Activated T-cell treated with anti-CD3 and anti-CD28 coated beads, Interleukin-2, amount 50 U/mL, for 24 hours (primary cell): ENCODE measurements around the gene PPP1R12A.
A peak's percentile ranks its signal among the peaks of the same experiment; 100 is the strongest.

Experiments used
- DNase-seq: peaks from one replicate; pipeline ENCODE4 v3.0.0-alpha.2; 2020
- H3K27ac Mint-ChIP-seq: 2 replicates; pipeline ENCODE4 v1.8.0; 2020; ENCODE audit warnings: mild to moderate bottlenecking, mixed read lengths
- H3K27me3 Mint-ChIP-seq: 2 replicates; pipeline ENCODE4 v1.8.0; 2020; ENCODE audit warnings: mixed read lengths
- H3K36me3 Mint-ChIP-seq: 2 replicates; pipeline ENCODE4 v1.8.0; 2020; ENCODE audit warnings: low read depth, mixed read lengths
- H3K4me1 Mint-ChIP-seq: 2 replicates; pipeline ENCODE4 v1.8.0; 2020; ENCODE audit warnings: low read depth, mixed read lengths
- H3K4me3 Mint-ChIP-seq: 2 replicates; pipeline ENCODE4 v1.8.0; 2020; ENCODE audit warnings: mild to moderate bottlenecking, moderate library complexity, mixed read lengths
- H3K9me3 Mint-ChIP-seq: 2 replicates; pipeline ENCODE4 v1.8.0; 2020; ENCODE audit warnings: mixed read lengths

PPP1R12A gene

DNA sequence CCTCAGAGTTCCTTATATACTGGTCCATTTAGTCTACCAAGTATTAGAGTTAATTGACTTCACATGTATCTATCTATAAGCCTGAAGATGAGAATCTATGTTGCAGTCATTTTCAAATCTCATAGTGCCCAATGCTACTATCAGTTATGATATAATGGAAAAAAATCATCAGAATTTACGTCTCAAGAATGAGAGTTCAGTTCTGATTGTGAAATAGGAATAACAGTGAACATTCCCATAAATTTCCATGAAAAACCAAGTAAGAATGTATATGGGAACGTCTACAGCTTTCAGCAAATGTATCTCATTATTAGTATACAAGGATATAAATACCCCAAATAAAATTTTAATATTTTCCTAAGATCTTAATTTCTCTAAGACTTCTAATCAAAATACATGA lies 77.2 kb downstream of the PPP1R12A start:
- H3K27me3 Mint-ChIP-seq, result no peaks in the 10 kb centered on the region
- no peak for DNase-seq
- peaks cover 7% of the 10 kb centered on the region for H3K9me3 Mint-ChIP-seq
- no peak overlapping the region for H3K27ac Mint-ChIP-seq
- peaks cover 69% of the 10 kb centered on the region for H3K36me3 Mint-ChIP-seq
- no peak overlapping the region for H3K4me3 Mint-ChIP-seq
- H3K4me1 Mint-ChIP-seq, result peaks cover 26% of the 10 kb centered on the region

DNA sequence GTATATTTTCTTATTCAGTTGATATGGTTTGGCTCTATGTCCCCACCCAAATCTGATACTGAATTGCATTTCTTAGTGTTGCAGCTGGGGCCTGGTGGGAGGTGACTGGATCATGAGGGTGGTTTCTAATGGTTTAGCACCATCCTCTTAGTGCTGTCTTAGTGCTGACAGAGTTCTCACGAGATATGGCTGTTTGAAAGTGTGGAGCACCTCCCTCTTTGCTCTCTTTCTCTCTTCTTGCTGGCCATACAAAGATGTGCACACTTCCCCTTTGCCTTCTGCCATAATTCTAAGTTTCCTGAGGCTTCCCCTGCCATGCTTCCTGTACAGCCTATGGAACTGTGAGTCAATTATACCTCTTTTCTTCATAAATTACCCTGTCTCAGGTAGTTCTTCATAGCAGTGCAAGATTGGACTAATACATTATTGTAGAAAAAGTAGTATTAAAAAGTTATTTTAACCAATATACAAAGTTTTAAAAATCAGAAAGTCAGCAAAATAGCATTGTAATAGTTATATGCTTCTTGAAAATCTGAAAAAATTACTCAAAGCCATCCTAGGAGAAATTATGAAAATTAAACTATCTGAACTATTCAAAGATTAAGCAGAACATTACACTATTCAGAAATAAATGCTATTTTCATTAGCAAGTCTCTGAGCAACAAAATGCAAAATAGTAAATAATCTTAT lies 84.1 kb downstream of the PPP1R12A start:
- H3K4me1 Mint-ChIP-seq, result peaks cover 39% of the 10 kb centered on the region
- peaks cover 12% of the 10 kb centered on the region for H3K9me3 Mint-ChIP-seq
- peaks cover 48% of the 10 kb centered on the region for H3K36me3 Mint-ChIP-seq
- H3K27ac Mint-ChIP-seq, result no peak overlapping the region
- no peaks in the 10 kb centered on the region for H3K27me3 Mint-ChIP-seq
- no peak for DNase-seq
- H3K4me3 Mint-ChIP-seq, result no peak overlapping the region

DNA sequence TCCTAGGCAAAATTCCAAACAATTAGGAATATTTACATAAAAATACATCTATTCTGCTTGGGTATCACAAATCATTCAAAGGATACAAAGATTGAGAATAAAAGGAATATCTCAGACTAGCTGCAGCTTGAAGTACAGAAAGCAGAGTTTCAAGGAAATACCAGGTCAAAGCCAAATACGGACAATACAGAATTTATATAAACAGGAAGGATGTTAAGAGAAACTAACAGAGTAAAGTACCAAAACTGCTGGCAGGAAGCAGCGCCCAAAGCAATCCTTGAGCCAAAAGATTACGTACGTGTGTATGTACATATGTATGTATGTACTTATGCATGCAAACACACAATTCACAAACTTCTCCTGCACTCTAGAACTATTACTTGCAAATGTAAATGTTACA lies 86.6 kb downstream of the PPP1R12A start:
- DNase-seq, result no peak
- Mint-ChIP-seq H3K36me3 (peaks cover 49% of the 10 kb centered on the region), H3K27me3 (no peaks in the 10 kb centered on the region), H3K4me3 (no peak overlapping the region), H3K9me3 (peaks cover 9% of the 10 kb centered on the region), H3K4me1 (peaks cover 43% of the 10 kb centered on the region), H3K27ac (no peak overlapping the region)

DNA sequence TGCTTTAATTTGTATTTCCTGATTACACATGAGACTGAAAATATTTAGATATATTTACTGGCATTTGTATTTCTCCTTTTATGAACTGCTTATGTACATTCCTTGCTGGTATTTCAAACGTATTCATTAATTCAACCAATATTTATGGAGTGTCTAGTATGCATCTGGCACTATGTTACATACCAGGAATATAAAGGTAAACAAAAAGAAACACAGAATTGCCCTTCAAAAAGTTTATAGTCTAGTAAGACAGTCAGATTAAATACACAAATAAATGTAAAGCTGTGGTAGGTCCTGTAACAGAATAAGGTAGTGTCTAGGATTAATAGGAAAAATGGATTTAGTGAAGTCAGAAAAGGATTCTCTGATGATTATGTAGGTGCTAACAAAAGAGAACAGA lies 87.5 kb downstream of the PPP1R12A start:
- Mint-ChIP-seq H3K27me3 (no peaks in the 10 kb centered on the region), H3K4me1 (peaks cover 49% of the 10 kb centered on the region)

DNA sequence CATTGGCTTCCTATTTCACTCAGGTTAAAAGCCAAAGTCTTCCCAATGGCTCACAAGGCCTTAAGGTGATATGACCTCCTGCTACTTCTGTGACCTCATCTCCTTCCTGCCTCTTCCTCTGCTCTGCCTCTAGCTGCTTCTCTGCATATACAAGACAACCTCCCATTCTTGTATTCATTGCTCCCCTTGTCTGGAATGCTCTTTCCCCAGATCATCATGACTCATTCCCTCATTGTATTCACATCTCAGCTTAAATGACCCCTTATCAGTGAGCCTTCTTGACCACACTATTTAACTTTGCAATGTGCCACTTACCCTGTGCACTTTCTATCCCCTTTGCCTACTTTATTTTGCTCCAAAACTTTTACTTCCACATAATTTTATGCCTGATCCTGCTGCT lies 90.2 kb downstream of the PPP1R12A start:
- no peak for DNase-seq
- Mint-ChIP-seq H3K4me3 (no peak overlapping the region), H3K27me3 (no peaks in the 10 kb centered on the region), H3K27ac (no peak overlapping the region), H3K36me3 (peaks cover 60% of the 10 kb centered on the region), H3K4me1 (peaks cover 51% of the 10 kb centered on the region), H3K9me3 (peaks cover 12% of the 10 kb centered on the region)

More for the DNA sequence above, 87.5 kb downstream of the PPP1R12A start:
- Mint-ChIP-seq H3K36me3 (peaks cover 47% of the 10 kb centered on the region), H3K4me3 (no peak overlapping the region), H3K9me3 (peaks cover 8% of the 10 kb centered on the region), H3K27ac (no peak overlapping the region)
- no peak for DNase-seq

DNA sequence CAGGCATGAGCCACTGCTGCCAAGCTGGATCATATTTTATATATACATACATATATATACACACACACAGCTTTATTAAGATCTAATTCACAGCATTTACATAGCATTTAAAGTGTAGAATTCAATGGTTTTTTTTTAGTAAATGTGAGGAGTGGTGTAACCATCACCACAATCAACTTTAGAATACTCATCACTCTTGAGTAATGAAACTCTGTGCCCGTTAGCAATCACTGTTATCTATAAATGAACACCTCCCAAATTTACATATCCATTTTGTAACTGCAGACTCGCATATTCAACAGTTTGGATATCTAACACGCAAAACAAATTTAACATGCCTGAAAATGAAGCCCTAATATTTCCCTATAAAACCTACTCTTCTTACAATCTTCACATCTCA lies 90.9 kb downstream of the PPP1R12A start:
- no peak overlapping the region for H3K4me3 Mint-ChIP-seq
- H3K36me3 Mint-ChIP-seq, result peaks cover 67% of the 10 kb centered on the region
- DNase-seq, result no peak
- no peaks in the 10 kb centered on the region for H3K27me3 Mint-ChIP-seq
- H3K27ac Mint-ChIP-seq, result no peak overlapping the region
- H3K9me3 Mint-ChIP-seq, result peaks cover 18% of the 10 kb centered on the region
- H3K4me1 Mint-ChIP-seq, result peaks cover 47% of the 10 kb centered on the region

DNA sequence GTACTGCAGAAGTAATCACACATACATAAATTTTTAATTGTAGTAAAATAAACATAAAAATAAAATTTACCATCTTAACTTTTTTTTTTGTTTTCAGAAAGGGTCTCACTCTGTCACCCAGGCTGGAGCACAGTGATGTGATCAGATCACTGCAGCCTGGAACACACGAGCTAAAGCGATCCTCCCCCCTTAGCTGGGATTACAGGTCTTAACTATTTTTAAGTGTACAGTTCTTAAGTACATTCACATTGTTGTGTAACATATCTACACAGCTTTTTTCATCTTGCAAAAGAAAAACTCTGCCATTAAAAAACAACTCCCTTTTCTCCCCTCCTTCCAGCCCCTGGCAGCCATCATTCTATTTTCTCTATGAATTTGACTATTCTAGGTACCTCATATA lies 92.3 kb downstream of the PPP1R12A start:
- H3K4me3 Mint-ChIP-seq, result no peak overlapping the region
- peaks cover 77% of the 10 kb centered on the region for H3K36me3 Mint-ChIP-seq
- H3K9me3 Mint-ChIP-seq, result peaks cover 24% of the 10 kb centered on the region
- peaks cover 47% of the 10 kb centered on the region for H3K4me1 Mint-ChIP-seq
- H3K27me3 Mint-ChIP-seq, result no peaks in the 10 kb centered on the region
- no peak for DNase-seq
- no peak overlapping the region for H3K27ac Mint-ChIP-seq

DNA sequence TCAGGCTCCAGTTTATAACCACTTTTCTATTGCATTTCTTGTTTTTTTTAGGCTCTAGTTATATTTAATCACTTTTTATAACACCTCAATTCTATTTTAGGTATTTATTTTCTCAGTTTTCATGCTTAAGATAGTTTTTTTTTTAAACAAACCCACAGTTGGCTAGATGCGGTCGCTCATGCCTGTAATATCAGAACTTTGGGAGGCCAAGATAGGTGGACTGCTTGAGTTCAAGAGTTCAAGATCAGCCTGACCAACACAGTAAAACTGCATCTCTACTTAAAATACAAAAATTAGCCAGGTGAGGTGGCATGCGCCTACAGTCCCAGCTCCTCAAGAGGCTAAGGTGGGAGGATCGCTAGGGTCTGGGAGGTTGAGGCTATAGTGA lies 93.0 kb downstream of the PPP1R12A start:
- peaks cover 47% of the 10 kb centered on the region for H3K4me1 Mint-ChIP-seq
- H3K27ac Mint-ChIP-seq, result no peak overlapping the region
- no peaks in the 10 kb centered on the region for H3K27me3 Mint-ChIP-seq
- H3K36me3 Mint-ChIP-seq, result peaks cover 77% of the 10 kb centered on the region
- no peak for DNase-seq
- peaks cover 25% of the 10 kb centered on the region for H3K9me3 Mint-ChIP-seq
- no peak overlapping the region for H3K4me3 Mint-ChIP-seq

DNA sequence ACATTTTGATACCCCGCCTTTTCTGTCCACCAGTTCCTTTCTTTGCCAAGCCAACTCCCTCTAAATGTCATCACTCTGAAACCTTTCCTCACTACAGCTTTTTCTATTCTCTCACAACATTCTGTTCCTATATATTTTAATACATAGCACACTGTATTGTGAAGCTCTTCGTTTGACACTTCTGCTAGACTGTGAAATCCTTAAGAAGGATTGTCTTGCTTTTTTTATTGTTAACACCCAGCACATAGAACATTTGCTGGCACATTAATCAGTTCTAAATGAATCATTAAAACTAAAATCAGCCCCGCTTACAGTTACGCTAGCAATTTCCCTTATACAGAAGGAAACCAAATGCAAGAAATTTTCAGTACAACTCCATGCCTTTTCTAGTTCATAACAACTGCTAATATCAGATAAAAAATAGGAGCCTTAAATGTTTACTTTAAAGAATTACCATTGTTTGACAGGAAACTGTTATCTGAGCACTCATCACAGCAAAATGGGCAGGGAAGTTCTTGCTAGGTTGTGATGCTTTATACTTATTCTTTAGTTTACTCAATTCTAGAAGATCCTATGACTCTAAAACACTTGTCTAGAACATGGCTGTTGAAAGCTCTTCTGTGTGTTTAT lies 93.5 kb downstream of the PPP1R12A start:
- H3K4me3 Mint-ChIP-seq, result no peak overlapping the region
- H3K36me3 Mint-ChIP-seq, result peaks cover 74% of the 10 kb centered on the region
- no peaks in the 10 kb centered on the region for H3K27me3 Mint-ChIP-seq
- H3K4me1 Mint-ChIP-seq, result peaks cover 48% of the 10 kb centered on the region
- H3K9me3 Mint-ChIP-seq, result peaks cover 25% of the 10 kb centered on the region
- H3K27ac Mint-ChIP-seq, result peak overlapping the region; percentile 22
- no peak for DNase-seq

DNA sequence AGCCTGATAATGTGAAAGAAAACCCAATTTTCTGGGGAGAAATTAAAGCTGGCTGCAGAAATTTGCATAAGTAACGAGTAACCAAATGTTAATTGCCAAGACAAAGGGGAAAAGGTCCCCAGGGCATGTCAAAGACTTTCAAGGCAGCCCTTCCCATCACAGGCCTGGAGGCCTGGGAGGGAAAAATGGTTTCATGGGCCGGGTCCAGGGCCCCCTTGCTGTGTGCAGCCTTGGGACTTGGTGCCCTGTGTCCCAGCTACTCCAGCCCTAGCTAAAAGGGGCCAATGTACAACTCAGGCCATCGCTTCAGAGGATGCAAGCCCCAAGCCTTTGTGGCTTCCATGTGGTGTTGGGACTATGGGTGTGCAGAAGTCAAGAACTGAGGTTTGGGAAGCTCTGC lies 96.5 kb downstream of the PPP1R12A start:
- Mint-ChIP-seq H3K4me3 (no peak overlapping the region), H3K27ac (no peak overlapping the region), H3K9me3 (peaks cover 25% of the 10 kb centered on the region), H3K36me3 (peaks cover 71% of the 10 kb centered on the region), H3K27me3 (no peaks in the 10 kb centered on the region), H3K4me1 (peaks cover 63% of the 10 kb centered on the region)
- DNase-seq, result no peak

DNA sequence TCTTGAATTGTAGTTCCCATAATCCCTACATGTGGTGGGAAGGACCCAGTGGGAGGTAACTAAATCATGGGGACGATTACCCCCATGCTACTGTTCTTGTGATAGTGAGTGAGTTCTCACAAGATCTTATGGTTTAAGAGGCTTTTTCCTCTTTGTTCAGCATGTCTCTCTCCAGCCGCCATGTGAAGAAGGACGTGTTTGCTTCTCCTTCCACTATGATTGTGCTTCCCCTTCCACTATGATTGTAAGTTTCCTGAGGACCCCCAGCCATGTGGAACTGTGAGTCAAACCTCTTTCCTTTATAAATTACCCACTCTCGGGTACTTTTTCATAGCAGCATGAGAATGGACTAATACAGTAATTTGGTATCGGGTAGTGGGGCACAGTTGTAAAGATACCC lies 97.3 kb downstream of the PPP1R12A start:
- no peak overlapping the region for H3K4me3 Mint-ChIP-seq
- DNase-seq, result no peak

DNA sequence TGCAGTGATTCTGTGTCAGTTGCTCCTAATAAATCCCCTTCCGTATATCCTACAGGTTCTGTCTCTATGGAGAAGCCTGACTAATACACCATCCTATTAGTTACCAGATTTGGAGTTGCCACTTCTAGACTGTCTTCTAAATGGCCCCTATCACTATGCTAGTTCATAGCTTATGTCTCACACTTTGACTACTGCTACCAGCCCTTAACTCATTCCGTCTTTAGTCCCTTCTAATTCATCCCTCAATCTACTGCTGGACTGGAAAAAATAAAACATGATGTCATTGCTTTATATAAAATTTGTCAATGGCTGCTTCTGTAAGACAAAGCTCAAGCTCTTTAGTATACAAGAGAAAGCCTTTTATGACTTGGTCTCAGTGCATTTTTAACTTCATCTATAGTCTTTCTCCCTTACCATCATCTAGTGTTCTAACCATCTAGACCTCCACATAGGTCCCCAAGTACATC lies 99.5 kb downstream of the PPP1R12A start:
- no peak for DNase-seq
- Mint-ChIP-seq H3K9me3 (peaks cover 18% of the 10 kb centered on the region), H3K4me3 (no peak overlapping the region), H3K27ac (no peak overlapping the region), H3K4me1 (peaks cover 68% of the 10 kb centered on the region), H3K36me3 (peaks cover 72% of the 10 kb centered on the region), H3K27me3 (no peaks in the 10 kb centered on the region)

More for the DNA sequence above, 97.3 kb downstream of the PPP1R12A start:
- Mint-ChIP-seq H3K27me3 (no peaks in the 10 kb centered on the region), H3K9me3 (peaks cover 25% of the 10 kb centered on the region), H3K36me3 (peaks cover 72% of the 10 kb centered on the region), H3K4me1 (peaks cover 65% of the 10 kb centered on the region), H3K27ac (no peak overlapping the region)

DNA sequence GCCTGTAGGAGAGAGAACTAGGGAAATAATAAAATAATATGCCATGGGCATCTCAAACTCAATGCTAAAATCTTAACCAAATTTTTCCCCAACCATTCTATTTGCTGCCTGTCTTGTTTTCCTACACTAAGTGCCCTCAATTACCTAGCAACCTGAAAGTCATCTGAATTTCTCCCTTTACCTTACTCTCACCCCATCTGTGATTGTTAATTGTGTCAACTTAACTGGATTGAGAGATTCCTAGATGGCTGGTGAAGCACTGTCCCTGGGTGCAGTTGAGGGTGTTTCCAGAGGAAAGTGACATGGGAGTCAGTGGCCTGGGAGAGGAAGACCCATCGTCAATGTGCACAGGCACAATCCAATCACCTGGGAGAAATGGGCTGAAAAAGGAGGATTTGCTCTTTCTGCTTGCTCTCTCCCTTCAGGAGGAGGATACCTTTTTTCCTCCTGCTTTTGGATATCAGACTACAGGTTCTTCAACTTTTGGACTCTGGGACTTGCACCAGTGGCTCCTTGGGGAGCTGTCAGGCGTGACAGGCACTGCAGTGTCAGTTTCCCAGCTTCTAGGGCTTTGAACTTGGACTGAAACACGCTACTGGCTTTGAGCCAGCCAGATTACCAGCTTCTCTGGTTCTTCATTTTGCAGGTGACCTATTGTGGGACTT lies 100.1 kb downstream of the PPP1R12A start:
- H3K9me3 Mint-ChIP-seq, result peaks cover 13% of the 10 kb centered on the region
- H3K27ac Mint-ChIP-seq, result peak overlapping the region; percentile 41
- peaks cover 68% of the 10 kb centered on the region for H3K4me1 Mint-ChIP-seq
- DNase-seq, result no peak
- no peak overlapping the region for H3K4me3 Mint-ChIP-seq
- peaks cover 69% of the 10 kb centered on the region for H3K36me3 Mint-ChIP-seq
- H3K27me3 Mint-ChIP-seq, result no peaks in the 10 kb centered on the region

DNA sequence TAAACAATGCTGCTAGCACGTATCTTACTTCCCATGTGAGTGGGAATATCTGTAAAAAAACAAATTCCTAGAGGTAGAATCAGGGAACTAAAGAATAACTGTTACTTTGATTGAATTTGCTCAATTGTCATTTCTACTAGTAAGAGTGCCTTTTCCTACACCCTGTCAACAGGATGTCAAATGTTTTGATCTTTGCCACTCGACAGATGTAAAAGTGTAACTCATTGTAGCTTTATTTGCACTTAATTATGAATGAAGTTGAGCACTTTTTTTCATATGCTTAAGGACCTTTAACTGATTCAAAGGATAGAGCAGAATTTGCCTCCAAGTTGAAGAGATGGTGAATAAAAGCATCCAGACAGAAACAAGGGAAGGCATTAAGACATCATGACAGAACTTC lies 104.5 kb downstream of the PPP1R12A start:
- H3K36me3 Mint-ChIP-seq, result peaks cover 77% of the 10 kb centered on the region
- H3K27me3 Mint-ChIP-seq, result no peaks in the 10 kb centered on the region
- H3K27ac Mint-ChIP-seq, result no peak overlapping the region
- peaks cover 63% of the 10 kb centered on the region for H3K4me1 Mint-ChIP-seq
- no peak overlapping the region for H3K4me3 Mint-ChIP-seq
- H3K9me3 Mint-ChIP-seq, result no peaks in the 10 kb centered on the region
- DNase-seq, result no peak

DNA sequence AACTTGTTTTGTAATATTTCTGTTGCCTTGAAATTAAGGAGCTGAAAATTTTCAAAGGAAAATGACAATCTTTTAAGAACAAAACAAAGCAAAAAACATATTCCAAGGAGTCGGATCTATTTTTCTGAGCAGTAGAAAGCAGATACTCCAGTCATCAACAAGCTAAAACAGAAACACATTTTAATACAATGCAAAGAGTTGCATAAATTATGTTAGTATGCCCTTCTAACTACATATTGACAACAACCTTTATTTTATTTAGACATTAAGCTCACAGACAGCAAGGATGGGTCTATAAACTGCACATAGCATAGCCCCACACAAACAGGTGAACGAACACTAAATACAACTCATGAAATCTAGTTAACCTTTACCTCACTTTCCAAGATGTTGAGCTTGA lies 106.0 kb downstream of the PPP1R12A start:
- Mint-ChIP-seq H3K4me3 (no peak overlapping the region), H3K27ac (no peak overlapping the region), H3K36me3 (peaks cover 75% of the 10 kb centered on the region), H3K27me3 (no peaks in the 10 kb centered on the region), H3K9me3 (no peaks in the 10 kb centered on the region), H3K4me1 (peaks cover 51% of the 10 kb centered on the region)
- no peak for DNase-seq
